Stimulated activated CD8-positive, alpha-beta memory T cell treated with anti-CD3 and anti-CD28 coated beads, Interleukin-2, amount 100 ng/mL, for 48 hours (primary cell): ENCODE data around the gene PDE3B.
A peak's percentile ranks its signal among the peaks of the same experiment; 100 is the strongest.
"Not testable (repeated sequence)": the region's sequence is repeated elsewhere in the genome, so short reads cannot be mapped to it uniquely, and the experiment has no call there.

Experiments used
- DNase-seq, 2 donors: peaks; one replicate each; pipeline ENCODE4 v3.0.0-alpha.2; 2020; ENCODE audit warnings: low read depth in 2 of 2

Gene PDE3B

DNA sequence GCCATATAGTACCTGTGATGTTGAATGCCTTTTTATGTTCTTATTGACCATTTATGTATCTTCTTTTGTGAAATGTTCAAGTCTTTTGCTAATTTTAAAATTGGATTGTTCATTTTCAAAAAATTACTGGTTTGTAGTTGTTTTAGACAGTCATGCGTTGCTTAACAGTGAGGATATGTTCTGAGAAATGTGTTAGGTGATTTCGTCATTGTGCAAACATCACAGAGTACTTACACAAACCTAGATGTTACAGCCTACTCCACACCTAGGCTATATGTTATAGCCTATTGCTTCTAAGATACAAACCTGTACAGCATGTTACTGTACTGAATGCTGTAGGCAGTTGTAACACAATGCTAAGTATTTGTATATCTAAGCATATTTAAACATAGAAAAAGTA is 32.5 kb downstream of the PDE3B start:
- DNase-seq = no peak

DNA sequence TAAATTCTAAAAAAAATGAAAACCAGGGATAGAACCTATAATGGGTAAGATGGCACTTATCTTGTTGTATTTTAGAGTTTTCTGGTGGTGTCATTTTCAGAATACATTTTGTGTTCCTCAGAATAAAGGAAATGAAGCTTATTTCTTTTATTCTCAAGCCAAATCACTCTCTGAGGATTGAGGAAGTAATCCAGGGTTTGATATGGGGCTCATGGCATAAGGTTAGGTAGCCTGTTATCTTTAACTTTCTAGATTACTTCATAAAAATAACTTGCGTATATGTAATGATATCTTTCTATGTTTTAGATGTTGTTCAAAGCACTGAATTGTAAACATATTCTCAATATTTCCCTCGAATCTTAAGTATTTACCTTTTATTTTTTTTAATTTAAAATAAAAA is 33.5 kb downstream of the PDE3B start:
- DNase-seq = no peak

DNA sequence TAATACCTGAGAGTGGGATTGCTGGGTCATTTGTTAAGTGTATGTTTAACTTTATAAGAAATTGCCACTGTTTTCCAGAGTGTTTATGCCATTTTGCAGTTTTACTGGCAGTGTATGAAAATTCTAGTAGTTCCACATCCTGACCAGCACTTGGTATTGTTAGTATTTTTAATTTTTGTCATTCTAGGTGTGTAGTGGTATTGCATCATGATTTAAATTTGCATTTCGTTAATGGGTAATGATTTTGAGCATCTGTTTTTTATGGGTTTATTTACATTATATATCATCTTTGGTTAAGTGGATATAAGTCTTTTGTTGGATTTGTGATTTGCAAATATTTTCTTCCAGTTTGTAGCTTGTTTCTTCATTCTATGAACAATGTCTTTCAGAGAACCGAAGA is 34.7 kb downstream of the PDE3B start:
- no peak for DNase-seq

DNA sequence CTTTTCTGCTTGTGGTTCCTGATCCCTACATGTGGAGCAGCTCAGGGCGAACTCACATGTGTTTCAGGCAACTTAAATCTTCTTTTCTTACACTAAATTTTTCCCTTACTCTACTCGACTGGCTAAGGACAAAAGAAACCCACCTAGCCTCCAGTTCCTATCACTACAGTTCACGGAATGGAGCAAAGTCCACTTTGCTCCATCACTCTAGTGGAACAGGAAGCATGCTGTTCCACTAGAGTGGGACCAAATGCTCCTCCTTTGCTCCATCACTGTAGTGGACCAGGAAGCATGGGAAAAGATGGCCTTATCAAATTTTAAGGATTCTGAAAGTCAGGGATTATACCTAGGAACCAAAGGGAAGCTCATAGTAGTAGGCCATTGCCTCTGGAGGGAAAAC is 36.1 kb downstream of the PDE3B start:
- DNase-seq = no peak

DNA sequence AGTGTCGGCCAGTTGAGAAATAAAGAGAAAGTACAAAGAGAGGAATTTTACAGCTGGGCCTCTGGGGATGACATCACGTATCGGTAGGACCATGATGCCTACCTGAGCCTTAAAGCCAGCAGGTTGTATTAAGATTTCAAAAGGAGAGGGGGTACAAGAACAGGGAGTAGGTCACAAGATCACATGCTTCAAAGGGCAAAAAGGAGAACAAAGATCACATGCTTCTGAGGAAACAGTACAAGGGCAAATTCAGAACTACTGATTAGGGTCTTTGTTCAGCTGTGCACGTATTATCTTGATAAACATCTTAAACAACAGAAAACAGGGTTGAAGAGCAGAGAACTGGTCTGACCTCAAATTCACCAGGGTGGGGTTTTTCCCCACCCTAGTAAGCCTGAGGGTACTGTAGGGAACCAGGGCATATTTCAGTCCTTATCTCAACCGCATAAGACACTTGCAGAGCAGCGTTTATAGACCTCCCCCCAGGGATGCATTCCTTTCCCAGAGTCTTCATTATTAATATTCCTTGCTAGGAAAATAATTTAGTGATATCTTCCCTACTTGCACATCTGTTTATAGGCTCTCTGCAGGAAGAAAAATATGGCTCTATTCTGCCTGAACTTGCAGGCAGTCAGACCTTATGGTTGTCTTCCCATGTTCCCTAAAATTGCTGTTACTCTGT is 40.8 kb downstream of the PDE3B start:
- not testable (repeated sequence) for DNase-seq

DNA sequence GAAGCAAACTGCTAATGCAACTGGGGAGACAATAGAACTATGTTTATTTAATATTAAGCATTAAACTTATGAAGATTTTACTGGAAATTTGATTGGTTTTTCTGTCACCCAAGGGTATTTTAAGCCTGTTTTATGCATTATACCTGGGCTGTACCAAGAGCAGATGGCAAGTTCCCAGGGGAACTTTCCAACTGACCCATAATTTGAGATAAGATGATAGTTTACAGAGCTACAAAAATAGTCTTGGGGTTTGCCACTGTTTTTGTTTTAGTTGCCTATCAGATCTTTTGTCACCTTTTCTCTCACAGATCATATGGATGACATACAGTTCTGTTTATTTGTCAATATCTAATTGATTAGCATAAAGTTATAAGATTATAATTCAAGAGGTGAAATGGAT is 43.9 kb downstream of the PDE3B start:
- no peak for DNase-seq

DNA sequence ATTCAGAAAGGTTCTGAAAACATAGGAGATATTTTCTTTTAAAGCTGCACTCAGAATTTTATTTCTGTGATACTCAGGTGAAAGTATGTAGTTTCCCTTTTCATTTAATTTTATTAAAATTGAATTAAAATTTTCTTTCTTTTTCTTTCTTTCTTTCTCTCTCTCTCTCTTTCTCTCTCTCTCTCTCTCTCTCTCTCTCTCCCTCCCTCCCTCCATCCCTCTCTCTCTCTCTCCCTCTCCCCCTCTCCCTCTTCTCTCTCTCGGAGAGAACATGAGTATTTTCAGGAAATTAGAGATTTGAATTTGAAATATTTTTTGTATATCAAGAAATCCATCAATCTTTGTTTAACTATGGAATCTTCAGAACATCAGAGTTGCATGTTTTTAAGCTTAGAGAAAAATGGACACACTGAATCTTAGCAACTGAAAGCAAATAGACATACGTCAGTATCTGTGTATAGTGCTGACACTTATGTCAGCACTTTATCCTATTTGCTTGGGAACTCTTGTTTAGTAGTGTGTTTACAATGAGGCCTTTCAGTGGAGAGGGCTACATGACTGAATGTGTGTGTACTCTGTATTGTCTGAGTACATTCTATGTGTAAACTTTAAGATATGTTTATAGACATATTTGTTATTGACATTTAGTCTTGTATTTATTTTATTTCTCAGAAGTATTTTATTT is 44.5 kb downstream of the PDE3B start:
- no peak for DNase-seq

DNA sequence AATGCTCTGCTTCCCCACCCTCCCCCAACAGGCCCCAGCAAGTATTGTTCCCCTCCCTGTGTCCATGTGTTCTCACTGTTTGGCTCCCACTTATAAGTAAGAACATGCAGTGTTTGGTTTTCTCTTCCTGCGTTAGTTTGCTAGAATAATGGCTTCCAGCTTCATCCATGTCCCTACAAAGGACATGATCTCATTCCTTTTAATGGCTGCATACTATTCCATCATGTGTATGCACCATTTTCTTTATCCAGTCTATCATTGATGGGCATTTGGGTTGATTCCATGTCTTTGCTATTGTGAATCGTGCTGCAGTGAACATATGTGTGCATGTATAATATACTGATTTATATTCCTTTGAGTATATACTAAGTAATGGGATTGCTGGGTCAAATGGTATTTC is 52.1 kb downstream of the PDE3B start:
- DNase-seq = not testable (repeated sequence)

DNA sequence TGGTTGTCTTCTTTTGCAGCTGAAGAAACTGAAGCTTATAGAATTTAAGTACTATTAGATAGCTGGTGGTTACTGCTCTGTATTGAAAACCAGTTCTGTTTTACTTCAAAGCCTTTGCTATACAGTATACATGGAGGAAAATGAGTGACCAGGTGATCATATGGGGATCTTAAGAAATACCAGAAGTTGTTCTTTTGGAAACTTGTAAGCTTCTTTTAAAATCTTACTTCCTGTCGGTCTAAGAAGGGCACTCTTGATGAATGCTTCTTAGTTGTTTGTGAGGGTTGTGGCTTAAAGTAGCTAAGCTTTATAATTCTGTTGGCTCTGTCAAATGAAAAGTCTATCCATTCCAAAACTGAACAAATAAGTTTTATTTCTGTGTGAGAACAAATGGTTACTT is 55.2 kb downstream of the PDE3B start:
- no peak for DNase-seq

DNA sequence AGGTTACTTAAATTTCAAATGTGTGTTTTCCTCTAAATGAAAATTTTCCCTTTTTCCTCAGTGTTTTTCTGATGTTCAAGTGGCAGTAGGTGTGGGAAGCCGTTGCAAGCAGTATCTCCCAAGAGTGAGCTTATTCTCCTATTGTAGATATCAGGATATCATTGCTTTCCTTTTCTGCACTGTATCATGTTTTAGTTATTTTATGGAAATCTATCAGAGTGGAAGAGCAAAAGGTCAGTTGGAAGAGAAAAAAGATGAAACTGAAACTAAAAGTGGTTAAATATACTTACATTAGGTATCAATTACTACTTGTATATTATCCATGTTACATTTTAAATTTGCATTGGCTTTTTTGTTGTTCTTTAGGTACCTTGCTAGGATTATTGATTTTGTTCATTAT is 57.0 kb downstream of the PDE3B start:
- DNase-seq = no peak

DNA sequence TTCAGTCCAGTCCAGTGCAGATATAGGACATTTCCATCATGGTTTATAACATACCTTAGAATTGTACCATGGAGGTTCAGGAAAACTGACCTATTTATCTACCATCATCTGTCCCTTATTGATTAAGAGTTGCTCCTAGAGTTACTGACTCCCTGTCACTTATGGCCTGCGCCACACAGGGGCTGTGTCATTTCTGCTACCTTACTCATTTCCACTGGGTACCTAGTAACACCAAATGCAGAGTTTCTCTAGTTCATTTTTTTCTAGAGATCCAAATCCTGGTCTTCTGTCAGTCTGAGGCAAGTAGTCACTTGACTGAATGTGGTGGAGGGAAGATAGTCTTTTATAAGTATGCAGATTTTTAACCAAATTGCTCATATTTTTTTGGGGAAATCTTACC is 59.2 kb downstream of the PDE3B start:
- DNase-seq = no peak

DNA sequence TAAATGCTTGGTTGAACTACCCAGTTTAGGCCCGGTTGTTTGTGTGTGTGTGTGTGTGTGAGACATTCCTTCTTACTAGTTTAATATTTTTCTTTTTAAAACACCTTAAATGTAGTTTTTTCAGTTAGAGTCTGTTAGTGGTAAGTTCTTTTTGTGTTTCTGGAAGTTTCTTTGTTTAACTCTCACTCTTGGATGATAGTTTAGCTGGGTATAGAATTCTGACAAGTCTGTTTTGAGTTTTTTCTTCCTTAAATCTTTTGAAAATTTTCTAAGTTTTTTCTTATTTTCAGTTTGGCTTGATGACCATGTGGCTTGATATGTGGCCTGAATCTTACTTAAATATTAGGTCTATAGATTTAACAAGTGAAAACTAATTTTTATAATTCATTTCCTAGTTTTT is 60.1 kb downstream of the PDE3B start:
- DNase-seq = no peak

DNA sequence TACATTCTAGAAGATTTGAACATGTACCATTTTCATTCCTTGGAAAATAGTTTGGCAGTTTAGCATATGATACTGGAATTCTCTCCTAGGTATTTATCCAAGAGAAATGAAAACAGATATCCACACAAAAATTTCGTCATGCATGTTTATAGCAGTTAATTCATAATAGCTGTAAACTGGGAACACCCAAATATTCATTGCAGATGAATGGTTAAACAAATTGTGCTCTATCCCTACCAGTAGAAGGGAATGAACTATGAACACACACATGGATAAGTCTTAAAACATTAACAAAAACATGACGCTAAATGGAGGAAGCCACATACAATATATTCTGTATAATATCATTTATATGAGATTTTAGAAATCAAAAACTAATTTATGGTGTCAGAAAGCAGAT is 61.5 kb downstream of the PDE3B start:
- no peak for DNase-seq

DNA sequence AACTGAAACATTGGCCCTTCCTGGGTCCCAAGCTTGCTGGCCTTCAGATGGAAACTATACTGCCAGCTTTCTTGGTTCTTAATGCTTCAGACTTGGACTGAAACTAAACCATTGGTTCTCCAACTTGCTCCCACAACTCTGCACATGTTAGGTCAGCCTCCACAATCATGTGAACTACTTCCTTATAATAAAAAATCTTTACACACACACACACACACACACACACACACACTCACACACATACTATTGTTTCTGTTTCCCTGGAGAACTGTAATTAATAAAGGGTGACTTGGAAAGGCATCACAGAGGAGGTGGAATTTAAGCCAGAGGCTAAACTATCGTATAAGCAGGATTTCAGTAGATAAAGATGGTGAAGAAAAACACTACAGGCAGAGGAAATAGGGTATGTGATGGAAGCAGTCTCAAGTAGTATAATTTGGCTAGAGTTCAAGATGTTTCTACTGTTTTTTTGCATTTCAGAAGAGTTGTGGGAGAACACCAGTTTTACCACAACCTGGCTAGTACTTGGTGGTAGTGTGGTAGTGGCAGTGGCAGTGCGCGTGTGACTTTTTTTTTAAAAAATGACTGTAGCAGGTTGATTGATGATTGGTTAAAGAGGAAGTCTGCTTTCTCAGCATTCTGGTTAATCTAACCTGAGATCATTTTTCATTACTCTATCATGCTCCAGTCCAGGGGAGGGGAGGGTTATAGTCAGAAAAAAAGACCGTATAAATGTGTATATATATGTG is 70.1 kb downstream of the PDE3B start:
- DNase-seq = peak in 1 of 2 donors; percentile 4

DNA sequence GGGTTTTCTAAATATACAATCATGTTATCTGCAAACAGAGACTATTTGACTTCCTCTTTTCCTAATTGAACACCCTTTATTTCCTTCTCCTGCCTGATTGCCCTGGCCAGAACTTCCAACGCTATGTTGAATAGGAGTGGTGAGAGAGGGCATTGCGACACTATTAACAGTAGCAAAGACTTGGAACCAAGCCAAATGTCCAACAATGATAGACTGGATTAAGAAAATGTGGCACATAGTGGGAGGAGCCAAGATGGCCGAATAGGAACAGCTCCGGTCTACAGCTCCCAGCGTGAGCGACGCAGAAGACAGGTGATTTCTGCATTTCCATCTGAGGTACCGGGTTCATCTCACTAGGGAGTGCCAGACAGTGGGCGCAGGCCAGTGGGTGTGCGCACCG is 72.1 kb downstream of the PDE3B start:
- DNase-seq = not testable (repeated sequence)

DNA sequence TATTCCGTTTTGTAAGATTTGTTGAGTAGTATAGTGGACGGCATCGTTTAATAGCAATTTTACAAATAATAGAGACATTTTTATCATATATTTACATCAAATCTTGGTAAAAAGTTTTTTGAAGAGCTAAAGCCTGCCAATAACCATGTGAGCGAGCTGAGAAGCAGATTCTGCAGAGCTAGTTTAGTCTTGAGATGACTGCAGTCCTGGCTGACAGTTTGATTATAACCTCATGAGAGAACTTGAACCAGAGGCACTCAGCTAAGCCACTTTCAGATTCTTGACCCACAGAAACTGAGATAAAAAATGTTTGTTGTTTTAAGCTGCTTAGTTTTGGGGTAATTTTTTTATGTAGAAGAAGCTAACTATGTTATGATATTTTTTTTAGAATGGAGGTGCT is 78.9 kb downstream of the PDE3B start:
- no peak for DNase-seq

DNA sequence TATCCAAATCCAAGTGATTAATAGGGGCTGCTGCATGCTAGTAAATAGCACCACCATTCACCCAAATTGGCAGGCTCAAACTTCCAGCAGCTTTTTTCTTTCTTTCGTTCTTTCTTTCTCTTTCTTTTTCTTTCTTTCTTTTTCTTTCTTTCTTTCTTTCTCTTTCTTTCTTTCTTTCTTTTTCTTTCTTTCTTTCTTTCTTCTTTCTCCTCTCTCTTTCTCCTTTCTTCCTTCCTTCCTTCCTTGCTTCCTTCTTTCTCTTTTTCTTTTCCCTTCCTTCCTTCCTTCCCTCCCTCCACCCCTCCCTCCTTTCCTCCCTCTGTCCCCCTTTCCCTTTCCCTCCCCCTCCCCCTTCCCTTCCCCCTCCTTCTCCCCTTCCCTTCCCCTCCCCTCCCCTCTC is 81.5 kb downstream of the PDE3B start:
- no peak for DNase-seq

DNA sequence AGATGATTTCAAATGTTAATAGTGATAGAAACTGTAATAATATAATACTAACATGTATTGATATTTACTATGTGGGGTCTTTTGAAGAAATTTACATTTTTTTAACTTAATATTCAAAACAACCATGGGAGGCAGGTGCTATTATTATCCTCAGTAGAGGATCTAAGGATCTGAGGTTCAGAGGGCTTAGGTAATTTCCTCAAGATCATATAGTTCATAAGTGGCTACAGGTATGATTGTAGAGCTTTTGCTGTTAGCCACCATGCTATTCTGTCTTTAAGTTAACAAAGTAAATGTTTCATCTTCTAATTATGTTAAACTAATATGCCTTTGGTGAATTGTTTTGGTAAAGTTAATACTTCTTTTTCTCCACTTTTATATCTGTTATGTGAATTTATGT is 83.6 kb downstream of the PDE3B start:
- DNase-seq = no peak

DNA sequence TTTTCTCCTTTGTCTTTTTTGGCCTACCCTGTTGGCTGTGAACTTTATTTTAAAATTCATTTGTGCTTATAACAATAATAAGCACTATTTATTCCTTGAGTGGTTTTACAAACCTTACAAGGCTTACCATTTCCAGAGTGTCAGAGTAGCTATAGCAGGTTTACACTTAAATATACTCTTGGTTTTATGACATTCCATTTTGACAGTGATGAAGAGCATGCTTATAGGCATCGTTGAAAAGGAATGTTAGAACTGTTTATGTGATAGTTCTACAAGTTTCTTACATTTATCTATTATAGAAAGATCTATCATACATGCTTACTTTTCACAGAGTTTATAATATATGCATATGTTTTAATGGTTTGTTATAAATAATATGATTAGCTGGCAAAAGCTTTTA is 84.1 kb downstream of the PDE3B start:
- DNase-seq = no peak

DNA sequence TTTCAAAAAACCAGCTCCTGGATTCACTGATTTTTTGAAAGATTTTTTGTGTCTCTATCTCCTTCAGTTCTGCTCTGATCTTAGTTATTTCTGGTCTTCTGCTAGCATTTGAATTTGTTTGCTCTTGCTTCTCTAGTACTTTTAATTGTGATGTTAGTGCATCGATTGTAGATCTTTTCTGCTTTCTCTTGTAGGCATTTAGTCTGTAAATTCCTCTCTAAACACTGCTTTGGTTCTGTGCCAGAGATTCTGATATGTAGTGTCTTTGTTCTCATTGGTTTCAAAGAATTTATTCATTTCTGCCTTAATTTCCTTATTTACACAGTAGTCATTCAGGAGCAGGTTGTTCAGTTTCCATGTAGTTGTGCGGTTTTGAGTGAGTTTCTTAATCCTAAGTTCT is 96.9 kb downstream of the PDE3B start:
- not testable (repeated sequence) for DNase-seq

DNA sequence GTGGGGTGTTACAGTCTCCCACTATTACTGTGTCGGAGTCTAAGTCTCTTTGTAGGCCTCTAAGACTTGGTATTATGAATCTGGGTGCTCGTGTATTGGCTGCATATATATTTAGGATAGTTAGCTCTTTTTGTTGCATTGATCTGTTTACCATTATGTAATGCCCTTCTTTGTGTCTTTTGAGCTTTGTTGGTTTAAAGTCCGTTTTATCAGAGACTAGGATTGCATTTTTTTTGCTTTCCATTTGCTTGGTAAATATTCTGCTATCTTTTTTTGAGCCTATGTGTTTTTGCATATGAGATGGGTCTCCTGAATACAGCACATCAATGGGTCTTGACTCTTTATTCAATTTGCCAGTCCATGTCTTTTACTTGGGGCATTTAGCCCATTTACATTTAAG is 97.6 kb downstream of the PDE3B start:
- DNase-seq = no peak

DNA sequence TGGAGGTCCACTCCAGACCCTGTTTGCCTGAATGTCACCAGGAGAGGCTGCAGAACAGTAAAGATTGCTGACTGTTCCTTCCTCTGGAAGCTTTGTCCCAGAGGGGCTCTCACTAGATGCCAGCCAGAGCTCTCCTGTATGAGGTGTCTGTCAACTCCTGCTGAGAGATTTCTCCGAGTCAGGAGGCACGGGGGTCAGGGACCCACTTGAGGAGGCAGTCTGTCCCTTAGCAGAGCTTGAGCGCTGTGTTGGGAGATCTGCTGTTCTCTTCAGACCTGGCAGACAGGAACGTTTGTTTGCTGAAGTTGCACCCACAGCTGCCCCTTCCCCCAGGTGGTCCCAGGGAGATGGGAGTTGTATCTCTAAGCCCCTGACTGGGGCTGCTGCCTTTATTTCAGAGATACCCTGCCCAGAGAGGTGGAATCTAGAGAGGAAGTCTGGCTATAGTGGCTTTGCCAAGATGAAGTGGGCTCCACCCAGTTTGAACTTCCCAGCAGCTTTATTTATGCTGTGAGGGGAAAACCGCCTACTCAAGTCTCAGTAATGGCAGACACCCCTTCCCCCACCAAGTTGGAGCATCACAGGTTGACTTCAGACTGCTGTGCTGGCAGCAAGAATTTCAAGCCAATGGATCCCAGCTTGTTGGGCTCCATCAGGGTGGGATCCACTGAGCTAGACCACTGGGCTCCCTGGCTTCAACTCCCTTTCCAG is 99.4 kb downstream of the PDE3B start:
- DNase-seq = no peak
